Measurements from ENCODE around the gene CACNB3. TPM values are rescaled to one million over a fixed set of nuclear protein-coding genes. Genes with fewer than 3 reads are reported as not detected.

CACNB3 gene
- polyA plus RNA-seq, 3 donors, result 0.84 to 6.3 (median 1.5) TPM

GRCh38 chr12:48773686-48774085 lies 44.6 kb upstream of the CACNB3 start:
- no peak for DNase-seq

DNA sequence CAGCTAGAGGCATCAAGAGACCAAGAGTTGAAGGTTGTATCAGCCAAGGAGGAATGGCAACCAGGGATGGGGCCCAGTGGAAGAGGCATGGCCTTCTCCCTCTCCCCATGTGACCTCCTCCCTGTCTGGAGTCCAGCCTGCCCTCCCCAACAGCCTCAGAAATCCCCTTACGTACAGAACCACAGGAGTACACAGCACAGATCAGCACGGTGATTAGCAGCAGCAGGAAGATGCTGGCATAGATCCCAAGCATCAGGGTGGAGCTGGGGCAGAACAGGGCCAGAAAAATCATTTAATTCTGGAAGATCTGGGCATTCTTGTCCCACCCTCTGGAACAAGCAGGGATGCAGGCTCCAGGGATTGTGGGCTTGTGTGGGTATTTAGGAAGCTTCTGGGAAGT lies 43.8 kb upstream of the CACNB3 start:
- Histone ChIP-seq H4K20me1 (ENCODE audit: insufficient read depth, low read length) (no peaks in the 10 kb centered on the region), H2AFZ (ENCODE audit: insufficient read depth, low read depth, low read length, poor library complexity, severe bottlenecking) (no peak overlapping the region), H3K4me1 (ENCODE audit: control insufficient read depth in 1 of 2, insufficient read depth in 2 of 2, low read length in 2 of 2) (no peaks in the 10 kb centered on the region), H3K36me3 (replicated peaks in 1 of 2; ENCODE audit: control insufficient read depth in 1 of 2, insufficient read depth in 2 of 2, low read length in 2 of 2) (no peaks in the 10 kb centered on the region), H3K27ac (ENCODE audit: low read depth in 1 of 2, low read length in 2 of 2) (no peak overlapping the region), H3K27me3 (ENCODE audit: control insufficient read depth in 2 of 2, insufficient read depth in 2 of 2, low read length in 2 of 2) (no peaks in the 10 kb centered on the region), H3K79me2 (ENCODE audit: insufficient read depth, low read length) (no peaks in the 10 kb centered on the region), H3K9me3 (replicated peaks in 1 of 2; ENCODE audit: control insufficient read depth in 1 of 2, insufficient read depth in 1 of 2, low read length in 2 of 2) (no peaks in the 10 kb centered on the region), H3K4me3 (replicated peaks in 1 of 3; ENCODE audit: low read depth in 2 of 3, low read length in 3 of 3) (no peak overlapping the region), H3K4me2 (replicated peaks; ENCODE audit: extremely low read depth, low read length, poor library complexity, severe bottlenecking) (no peak overlapping the region), H3K9ac (ENCODE audit: insufficient read depth, low read length, poor library complexity, severe bottlenecking) (no peak overlapping the region)
- TF ChIP-seq, protein P1, sequence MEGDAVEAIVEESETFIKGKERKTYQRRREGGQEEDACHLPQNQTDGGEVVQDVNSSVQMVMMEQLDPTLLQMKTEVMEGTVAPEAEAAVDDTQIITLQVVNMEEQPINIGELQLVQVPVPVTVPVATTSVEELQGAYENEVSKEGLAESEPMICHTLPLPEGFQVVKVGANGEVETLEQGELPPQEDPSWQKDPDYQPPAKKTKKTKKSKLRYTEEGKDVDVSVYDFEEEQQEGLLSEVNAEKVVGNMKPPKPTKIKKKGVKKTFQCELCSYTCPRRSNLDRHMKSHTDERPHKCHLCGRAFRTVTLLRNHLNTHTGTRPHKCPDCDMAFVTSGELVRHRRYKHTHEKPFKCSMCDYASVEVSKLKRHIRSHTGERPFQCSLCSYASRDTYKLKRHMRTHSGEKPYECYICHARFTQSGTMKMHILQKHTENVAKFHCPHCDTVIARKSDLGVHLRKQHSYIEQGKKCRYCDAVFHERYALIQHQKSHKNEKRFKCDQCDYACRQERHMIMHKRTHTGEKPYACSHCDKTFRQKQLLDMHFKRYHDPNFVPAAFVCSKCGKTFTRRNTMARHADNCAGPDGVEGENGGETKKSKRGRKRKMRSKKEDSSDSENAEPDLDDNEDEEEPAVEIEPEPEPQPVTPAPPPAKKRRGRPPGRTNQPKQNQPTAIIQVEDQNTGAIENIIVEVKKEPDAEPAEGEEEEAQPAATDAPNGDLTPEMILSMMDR (IDR thresholded peaks at IDR 0.05), result no peak
- H3K4me3 Mint-ChIP-seq, result no peak overlapping the region
- H3K27ac Mint-ChIP-seq, result no peak overlapping the region
- DNase-seq, result no peak
- 73% methylated on average over 2 of the region's 2 CpGs for WGBS (ENCODE audit: insufficient coverage)
- H3K36me3 Mint-ChIP-seq, result no peaks in the 10 kb centered on the region
- H3K27me3 Mint-ChIP-seq (ENCODE audit: low read depth in 3 of 3), result peaks cover 0 to 1% (median 0%) of the 10 kb centered on the region in 3 donors
- intact Hi-C loops (cut with micrococcal nuclease), result no loop called here
- H3K9me3 Mint-ChIP-seq, result peaks cover 0 to 3% (median 0%) of the 10 kb centered on the region in 7 donors
- H3K4me1 Mint-ChIP-seq, result peaks cover 1% of the 10 kb centered on the region

More at GRCh38 chr12:48773686-48774085, 44.6 kb upstream of the CACNB3 start:
- no peak overlapping the region for H3K27ac Mint-ChIP-seq
- no peaks in the 10 kb centered on the region for H3K4me1 Mint-ChIP-seq
- H3K27ac ChIP-seq (ENCODE audit: low read depth in 1 of 2, low read length in 2 of 2), result no peak overlapping the region
- intact Hi-C loops (cut with micrococcal nuclease), result no loop called here
- H3K79me2 ChIP-seq (ENCODE audit: insufficient read depth, low read length), result no peaks in the 10 kb centered on the region
- H3K27me3 ChIP-seq (ENCODE audit: control insufficient read depth in 2 of 2, insufficient read depth in 2 of 2, low read length in 2 of 2), result no peaks in the 10 kb centered on the region
- H3K36me3 ChIP-seq (replicated peaks in 1 of 2; ENCODE audit: control insufficient read depth in 1 of 2, insufficient read depth in 2 of 2, low read length in 2 of 2), result no peaks in the 10 kb centered on the region
- H4K20me1 ChIP-seq (ENCODE audit: insufficient read depth, low read length), result no peaks in the 10 kb centered on the region
- no peak overlapping the region for H3K9ac ChIP-seq (ENCODE audit: insufficient read depth, low read length, poor library complexity, severe bottlenecking)
- no peak overlapping the region for H3K4me2 ChIP-seq (replicated peaks; ENCODE audit: extremely low read depth, low read length, poor library complexity, severe bottlenecking)
- peaks cover 0 to 3% (median 0%) of the 10 kb centered on the region in 7 donors for H3K9me3 Mint-ChIP-seq
- 90% methylated on average over 4 of the region's 5 CpGs for WGBS (ENCODE audit: insufficient coverage)
- TF ChIP-seq, protein P1 (IDR thresholded peaks at IDR 0.05), result no peak
- no peak overlapping the region for H3K4me3 Mint-ChIP-seq
- H3K9me3 ChIP-seq (replicated peaks in 1 of 2; ENCODE audit: control insufficient read depth in 1 of 2, insufficient read depth in 1 of 2, low read length in 2 of 2), result no peaks in the 10 kb centered on the region
- no peak overlapping the region for H2AFZ ChIP-seq (ENCODE audit: insufficient read depth, low read depth, low read length, poor library complexity, severe bottlenecking)
- no peaks in the 10 kb centered on the region for H3K4me1 ChIP-seq (ENCODE audit: control insufficient read depth in 1 of 2, insufficient read depth in 2 of 2, low read length in 2 of 2)
- H3K27me3 Mint-ChIP-seq (ENCODE audit: low read depth in 3 of 3), result peaks cover 0 to 1% (median 0%) of the 10 kb centered on the region in 3 donors
- H3K4me3 ChIP-seq (replicated peaks in 1 of 3; ENCODE audit: low read depth in 2 of 3, low read length in 3 of 3), result no peak overlapping the region
- H3K36me3 Mint-ChIP-seq, result no peaks in the 10 kb centered on the region

Measured in CD14-positive monocyte (primary cell).